Panc1 (cell line): ENCODE data around the gene MACROD2. TPM values are rescaled to one million over a fixed set of nuclear protein-coding genes. Genes with fewer than 3 reads are reported as not detected.

Source experiments
- ATAC-seq: fragments of 200-7000 bp; cut with Tn5 transposase; 2 replicates; pipeline ENCODE4 v1.9.1; 2020; ENCODE audit warnings: mild to moderate bottlenecking, moderate library complexity
- BruUV-seq: library from RNA; stranded (reverse); fragments of 400-500 nt; replicated peaks from 2 replicates; lab custom pipeline; 2021; lab: Mats Ljungman, UMichigan
- CTCF ChIA-PET: fragments of 300-600 bp; sonication (Branson Sonifier 250); formaldehyde crosslinking; loops from one replicate; lab custom pipeline; 2022; ENCODE audit warnings: antibody characterized with exemption; lab: Charles Lee
- POLR2A ChIA-PET: fragments of 300-600 bp; sonication (Branson Sonifier 250); formaldehyde crosslinking; loops from one replicate; lab custom pipeline; 2022; ENCODE audit warnings: antibody characterized with exemption; lab: Charles Lee
- DNase-seq: peaks from one replicate; pipeline ENCODE4 v3.0.0-alpha.2; 2010; ENCODE audit warnings: low read depth, low spot score
- H3K27ac ChIP-seq: 2 replicates; pipeline ENCODE4 v1.5.1; 2011; ENCODE audit warnings: mild to moderate bottlenecking, low read length, inconsistent platforms
- H3K27me3 ChIP-seq: fragments of 200-500 bp; sonication (Bioruptor generic); 2 replicates; pipeline ENCODE4 v1.6.0; 2014; ENCODE audit warnings: low read length, inconsistent platforms; ENCODE audit not compliant: control insufficient read depth, insufficient read depth
- H3K36me3 ChIP-seq: fragments of 200-500 bp; sonication (Bioruptor generic); 2 replicates; pipeline ENCODE4 v1.5.1; 2014; ENCODE audit warnings: inconsistent platforms, mild to moderate bottlenecking, low read length, moderate library complexity; ENCODE audit not compliant: control insufficient read depth, insufficient read depth
- H3K4me1 ChIP-seq: 2 replicates; pipeline ENCODE4 v1.5.1; 2011; ENCODE audit warnings: inconsistent platforms, mild to moderate bottlenecking, low read length, moderate library complexity; ENCODE audit not compliant: control insufficient read depth, insufficient read depth
- H3K4me3 ChIP-seq, 2 experiments: 2 replicates each; pipeline ENCODE4 v1.5.1; 2011 to 2012; ENCODE audit warnings: low read depth in 2 of 2, low read length in 2 of 2, mild to moderate bottlenecking in 2 of 2, inconsistent platforms in 1 of 2, moderate library complexity in 1 of 2
- H3K9me3 ChIP-seq: fragments of 200-500 bp; sonication (Bioruptor generic); 2 replicates; pipeline ENCODE4 v1.5.1; 2014; ENCODE audit warnings: low read depth, mild to moderate bottlenecking, inconsistent platforms, low read length, moderate library complexity; ENCODE audit not compliant: control insufficient read depth, insufficient read depth
- POLR2AphosphoS5 ChIP-seq: IDR thresholded peaks from 2 replicates; pipeline ENCODE4 v1.6.1; 2012; ENCODE audit warnings: mild to moderate bottlenecking, low read depth, low read length, moderate library complexity
- REST ChIP-seq, 2 experiments: IDR thresholded peaks; 2 replicates each; pipeline ENCODE4 v1.6.1; 2011 to 2012; ENCODE audit warnings: low read depth in 2 of 2, control low read depth in 1 of 2, low read length in 1 of 2, mild to moderate bottlenecking in 1 of 2, moderate library complexity in 1 of 2; ENCODE audit not compliant: insufficient read depth in 1 of 2
- SIN3A ChIP-seq: IDR thresholded peaks from 2 replicates; pipeline ENCODE4 v1.6.1; 2012; ENCODE audit warnings: low read depth, mild to moderate bottlenecking, low read length, moderate library complexity, borderline replicate concordance; ENCODE audit not compliant: insufficient read depth
- TCF7L2 ChIP-seq: IDR thresholded peaks from 2 replicates; pipeline ENCODE4 v1.6.1; 2011; ENCODE audit warnings: mild to moderate bottlenecking, low read depth, low read length, inconsistent platforms
- in situ Hi-C: cut with HindIII; loops from 2 replicates; pipeline ENCODE4 v1.10.0; 2016; ENCODE audit warnings: low sequenced_read_pairs, low pct_unique_long_range_greater_than_20kb
- intact Hi-C: fragments of 100-400 bp; cut with micrococcal nuclease; formaldehyde crosslinking; loops from one replicate; pipeline ENCODE4 v1.10.0; 2022; ENCODE audit not compliant: unreplicated experiment
- total RNA-seq: library from RNA; stranded (reverse); gene quantifications from one replicate; pipeline ENCODE4 v1.2.1, GENCODE V29; 2021; ENCODE audit not compliant: unreplicated experiment
- TF ChIP-seq, protein P1 (sequence below): fragments of 450-650 bp; IDR thresholded peaks from 2 replicates; pipeline ENCODE4 v1.5.1; 2017; ENCODE audit warnings: mild to moderate bottlenecking

The MACROD2 gene
- total RNA-seq, 1 experiment from 2014 or later: 1.2 TPM

- no peak for ATAC-seq
- Histone ChIP-seq H3K4me1 (no peaks in the 10 kb centered on the region), H3K4me3 (no peak overlapping the region), H3K27me3 (no peaks in the 10 kb centered on the region), H3K9me3 (no peaks in the 10 kb centered on the region), H3K27ac (no peak overlapping the region), H3K36me3 (no peaks in the 10 kb centered on the region)
- DNase-seq: no peak
- no TSS peak for BruUV-seq
- ChIA-PET CTCF (no interaction called here), POLR2A (interaction anchor here (0.7 kb wide), 1 partner anchor 64 kb away, joined by 5 read pairs; no protein-coding TSS in a partner anchor)
- in situ Hi-C loops (no loop called here), intact Hi-C loops (no loop called here)
- TF ChIP-seq SIN3A (no peak), TCF7L2 (no peak), POLR2AphosphoS5 (no peak), REST (IDR thresholded peaks at IDR 0.05; ENCODE audit: insufficient read depth in 1 of 2, low read depth in 2 of 2, low read length in 1 of 2) (no peak)
- TF ChIP-seq, protein P1, sequence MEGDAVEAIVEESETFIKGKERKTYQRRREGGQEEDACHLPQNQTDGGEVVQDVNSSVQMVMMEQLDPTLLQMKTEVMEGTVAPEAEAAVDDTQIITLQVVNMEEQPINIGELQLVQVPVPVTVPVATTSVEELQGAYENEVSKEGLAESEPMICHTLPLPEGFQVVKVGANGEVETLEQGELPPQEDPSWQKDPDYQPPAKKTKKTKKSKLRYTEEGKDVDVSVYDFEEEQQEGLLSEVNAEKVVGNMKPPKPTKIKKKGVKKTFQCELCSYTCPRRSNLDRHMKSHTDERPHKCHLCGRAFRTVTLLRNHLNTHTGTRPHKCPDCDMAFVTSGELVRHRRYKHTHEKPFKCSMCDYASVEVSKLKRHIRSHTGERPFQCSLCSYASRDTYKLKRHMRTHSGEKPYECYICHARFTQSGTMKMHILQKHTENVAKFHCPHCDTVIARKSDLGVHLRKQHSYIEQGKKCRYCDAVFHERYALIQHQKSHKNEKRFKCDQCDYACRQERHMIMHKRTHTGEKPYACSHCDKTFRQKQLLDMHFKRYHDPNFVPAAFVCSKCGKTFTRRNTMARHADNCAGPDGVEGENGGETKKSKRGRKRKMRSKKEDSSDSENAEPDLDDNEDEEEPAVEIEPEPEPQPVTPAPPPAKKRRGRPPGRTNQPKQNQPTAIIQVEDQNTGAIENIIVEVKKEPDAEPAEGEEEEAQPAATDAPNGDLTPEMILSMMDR: no peak
These were observed 347.6 kb downstream of the MACROD2 start for GRCh38 chr20:14342918-14343317.

DNA sequence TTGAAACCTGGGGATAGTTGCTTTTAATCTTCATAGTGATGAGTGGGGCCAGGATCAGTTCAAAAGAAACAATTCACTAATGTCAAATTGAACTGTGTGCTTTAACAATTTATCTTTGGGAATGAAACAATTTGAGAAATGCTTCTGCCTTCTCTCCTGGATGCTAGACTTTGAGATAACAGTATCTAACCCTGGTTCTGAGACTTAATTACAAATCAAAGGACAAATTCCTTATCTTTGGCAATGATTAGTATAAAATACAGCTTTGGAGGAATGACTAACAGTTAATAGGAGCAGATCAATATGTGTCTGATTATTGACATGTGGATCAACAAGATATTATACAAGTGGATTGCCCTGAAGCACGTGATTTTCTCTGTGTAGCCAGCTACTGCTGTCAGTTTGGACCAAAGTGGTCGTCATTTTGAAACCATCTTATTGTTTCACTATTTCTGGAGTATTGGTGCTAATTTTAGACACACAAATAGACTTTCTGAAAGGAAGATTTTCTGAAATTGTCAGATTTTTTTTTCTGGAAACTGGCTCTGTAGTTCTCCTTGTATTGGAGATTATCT is 348.3 kb downstream of the MACROD2 start:
- Histone ChIP-seq H3K27me3 (no peaks in the 10 kb centered on the region), H3K9me3 (no peaks in the 10 kb centered on the region), H3K4me1 (no peaks in the 10 kb centered on the region), H3K4me3 (no peak overlapping the region), H3K36me3 (no peaks in the 10 kb centered on the region), H3K27ac (no peak overlapping the region)
- ATAC-seq: no peak
- TF ChIP-seq TCF7L2: no peak
- TF ChIP-seq POLR2AphosphoS5: no peak
- no peak for TF ChIP-seq SIN3A
- no peak for TF ChIP-seq REST (IDR thresholded peaks at IDR 0.05; ENCODE audit: insufficient read depth in 1 of 2, low read depth in 2 of 2, low read length in 1 of 2)
- TF ChIP-seq, protein P1: no peak
- BruUV-seq: no TSS peak
- ChIA-PET CTCF (no interaction called here), POLR2A (interaction anchor here (0.7 kb wide), 1 partner anchor 63 kb away, joined by 5 read pairs; no protein-coding TSS in a partner anchor)
- in situ Hi-C loops: no loop called here
- intact Hi-C loops: no loop called here
- DNase-seq: no peak
